Astrocyte (in vitro differentiated cells and primary cell): Measurements from ENCODE around the gene LRRC75A. TPM values are rescaled to one million over a fixed set of nuclear protein-coding genes. Genes with fewer than 3 reads are reported as not detected.
A peak's percentile ranks its signal among the peaks of the same experiment; 100 is the strongest.

Experiments
- DNase-seq: peaks from one replicate; pipeline ENCODE4 v3.0.0-alpha.2; 2010; ENCODE audit warnings: low read depth
- FAIRE-seq: peaks from 2 replicates; lab custom pipeline; 2011; peaks lifted over from hg19 to GRCh38; lab: Jason Lieb, UNC
- H2AFZ ChIP-seq: 2 replicates; pipeline ENCODE4 v1.6.0; 2012; ENCODE audit warnings: low read depth, low read length, inconsistent platforms
- H3K27ac ChIP-seq: 2 replicates; pipeline ENCODE4 v1.5.1; 2011; ENCODE audit warnings: low read depth, low read length, inconsistent platforms
- H3K27me3 ChIP-seq: 2 replicates; pipeline ENCODE4 v1.6.0; 2011; ENCODE audit warnings: low read length, inconsistent platforms; ENCODE audit not compliant: insufficient read depth
- H3K36me3 ChIP-seq: 2 replicates; pipeline ENCODE4 v1.5.1; 2011; ENCODE audit warnings: low read length, inconsistent platforms; ENCODE audit not compliant: insufficient read depth
- H3K4me1 ChIP-seq: 2 replicates; pipeline ENCODE4 v1.5.1; 2011; ENCODE audit warnings: low read length, inconsistent platforms; ENCODE audit not compliant: insufficient read depth
- H3K4me2 ChIP-seq: 2 replicates; pipeline ENCODE4 v1.6.0; 2012; ENCODE audit warnings: low read length, inconsistent platforms
- H3K4me3 ChIP-seq: 2 replicates; pipeline ENCODE4 v1.5.1; 2011; ENCODE audit warnings: low read depth, mild to moderate bottlenecking, low read length, inconsistent platforms; ENCODE audit not compliant: insufficient read depth
- H3K79me2 ChIP-seq: 2 replicates; pipeline ENCODE4 v1.6.0; 2012; ENCODE audit warnings: mild to moderate bottlenecking, low read length, inconsistent platforms; ENCODE audit not compliant: insufficient read depth
- H3K9ac ChIP-seq: 2 replicates; pipeline ENCODE4 v1.6.0; 2012; ENCODE audit warnings: mild to moderate bottlenecking, low read length, inconsistent platforms
- H3K9me3 ChIP-seq: 2 replicates; pipeline ENCODE4 v1.5.1; 2012; ENCODE audit warnings: low read depth, mild to moderate bottlenecking, low read length, inconsistent platforms; ENCODE audit not compliant: insufficient read depth
- H4K20me1 ChIP-seq: 2 replicates; pipeline ENCODE4 v1.6.0; 2012; ENCODE audit warnings: low read length, inconsistent platforms; ENCODE audit not compliant: insufficient read depth
- H3K27ac Mint-ChIP-seq: one replicate; pipeline ENCODE4 v1.8.0; 2021; ENCODE audit warnings: mild to moderate bottlenecking, mixed read lengths; ENCODE audit not compliant: unreplicated experiment
- H3K27me3 Mint-ChIP-seq: one replicate; pipeline ENCODE4 v1.8.0; 2021; ENCODE audit warnings: low read depth, mixed read lengths; ENCODE audit not compliant: unreplicated experiment
- H3K36me3 Mint-ChIP-seq: one replicate; pipeline ENCODE4 v1.8.0; 2021; ENCODE audit warnings: low read depth, mixed read lengths; ENCODE audit not compliant: unreplicated experiment
- H3K4me1 Mint-ChIP-seq: one replicate; pipeline ENCODE4 v1.8.0; 2021; ENCODE audit warnings: low read depth, mixed read lengths; ENCODE audit not compliant: unreplicated experiment
- H3K4me3 Mint-ChIP-seq: one replicate; pipeline ENCODE4 v1.8.0; 2021; ENCODE audit warnings: mild to moderate bottlenecking, moderate library complexity, mixed read lengths; ENCODE audit not compliant: unreplicated experiment
- H3K9me3 Mint-ChIP-seq: one replicate; pipeline ENCODE4 v1.8.0; 2021; ENCODE audit warnings: mild to moderate bottlenecking, mixed read lengths; ENCODE audit not compliant: unreplicated experiment
- CTCF ChIP-seq: IDR thresholded peaks from 2 replicates; pipeline ENCODE4 v1.5.1; 2011; ENCODE audit warnings: low read depth, mild to moderate bottlenecking, inconsistent platforms, low read length, moderate library complexity; ENCODE audit not compliant: insufficient read depth
- EZH2 ChIP-seq: IDR thresholded peaks from 2 replicates; pipeline ENCODE4 v1.6.1; 2012; ENCODE audit warnings: mild to moderate bottlenecking, low read length, inconsistent platforms; ENCODE audit not compliant: insufficient read depth
- total RNA-seq: library from RNA; stranded (reverse); gene quantifications from 2 replicates; pipeline ENCODE4 v1.2.1, GENCODE V29; 2021

The LRRC75A gene
- total RNA-seq, 1 donor from 2014 or later: 0.36 TPM

GRCh38 chr17:16438557-16439302, 53.3 kb downstream of the LRRC75A start:
- Histone ChIP-seq H3K27me3 (no peaks in the 10 kb centered on the region), H3K79me2 (peaks cover 49% of the 10 kb centered on the region), H3K4me1 (peaks cover 31% of the 10 kb centered on the region), H3K9me3 (no peaks in the 10 kb centered on the region), H3K36me3 (peaks cover 36% of the 10 kb centered on the region), H4K20me1 (peaks cover 46% of the 10 kb centered on the region), H3K4me2 (peak overlapping the region; percentile 95), H3K27ac (peak overlapping the region; percentile 90), H2AFZ (peak overlapping the region; percentile 89), H3K4me3 (peak overlapping the region; percentile 99), H3K9ac (peak overlapping the region; percentile 95)
- TF ChIP-seq CTCF: no peak
- TF ChIP-seq EZH2: no peak
- peak; percentile 78 for FAIRE-seq
- Mint-ChIP-seq H3K4me3 (peak overlapping the region; percentile 99), H3K9me3 (peaks cover 2% of the 10 kb centered on the region), H3K27ac (peak overlapping the region; percentile 98), H3K27me3 (peaks cover 4% of the 10 kb centered on the region), H3K4me1 (peaks cover 13% of the 10 kb centered on the region), H3K36me3 (peaks cover 30% of the 10 kb centered on the region)
- DNase-seq: peak; percentile 99

- TF ChIP-seq EZH2 (no peak), CTCF (no peak)
- peaks cover 13% of the 10 kb centered on the region for H3K4me1 Mint-ChIP-seq
- peak overlapping the region; percentile 82 for H3K9ac ChIP-seq
- H3K4me3 ChIP-seq: peak overlapping the region; percentile 57
- H4K20me1 ChIP-seq: peaks cover 40% of the 10 kb centered on the region
- no peaks in the 10 kb centered on the region for H3K9me3 ChIP-seq
- peaks cover 44% of the 10 kb centered on the region for H3K79me2 ChIP-seq
- H3K36me3 Mint-ChIP-seq: peaks cover 30% of the 10 kb centered on the region
- peaks cover 31% of the 10 kb centered on the region for H3K4me1 ChIP-seq
- peak overlapping the region; percentile 99 for H3K4me3 Mint-ChIP-seq
- peaks cover 32% of the 10 kb centered on the region for H3K36me3 ChIP-seq
- H3K27ac Mint-ChIP-seq: peak overlapping the region; percentile 98
- H3K4me2 ChIP-seq: peak overlapping the region; percentile 90
- DNase-seq: no peak
- peak overlapping the region; percentile 90 for H3K27ac ChIP-seq
- FAIRE-seq: no peak
- peak overlapping the region; percentile 89 for H2AFZ ChIP-seq
- no peaks in the 10 kb centered on the region for H3K27me3 ChIP-seq
- H3K9me3 Mint-ChIP-seq: peaks cover 2% of the 10 kb centered on the region
- peaks cover 4% of the 10 kb centered on the region for H3K27me3 Mint-ChIP-seq
Observed at GRCh38 chr17:16438173-16438556, 53.8 kb downstream of the LRRC75A start.

- Mint-ChIP-seq H3K4me3 (peak overlapping the region; percentile 20), H3K36me3 (peaks cover 25% of the 10 kb centered on the region), H3K27me3 (peaks cover 4% of the 10 kb centered on the region), H3K27ac (peak overlapping the region; percentile 34), H3K9me3 (peaks cover 2% of the 10 kb centered on the region), H3K4me1 (peaks cover 4% of the 10 kb centered on the region)
- H3K36me3 ChIP-seq: peaks cover 21% of the 10 kb centered on the region
- DNase-seq (no peak), FAIRE-seq (no peak)
- H4K20me1 ChIP-seq: peaks cover 29% of the 10 kb centered on the region
- no peaks in the 10 kb centered on the region for H3K9me3 ChIP-seq
- peaks cover 28% of the 10 kb centered on the region for H3K4me1 ChIP-seq
- TF ChIP-seq CTCF (no peak), EZH2 (no peak)
- no peak overlapping the region for H3K4me2 ChIP-seq
- no peak overlapping the region for H3K4me3 ChIP-seq
- no peak overlapping the region for H2AFZ ChIP-seq
- H3K79me2 ChIP-seq: peaks cover 33% of the 10 kb centered on the region
- no peak overlapping the region for H3K27ac ChIP-seq
- no peaks in the 10 kb centered on the region for H3K27me3 ChIP-seq
- H3K9ac ChIP-seq: no peak overlapping the region
Observed at GRCh38 chr17:16437083-16437482, 54.9 kb downstream of the LRRC75A start.
